HepG2 (cell line): ENCODE measurements around the gene GAS2L2. TPM values are rescaled to one million over a fixed set of nuclear protein-coding genes. Genes with fewer than 3 reads are reported as not detected.

ENCODE experiments used
- ATAC-seq: fragments of 200-7000 bp; cut with Tn5 transposase; 3 replicates; pipeline ENCODE4 v1.9.1; 2020; ENCODE audit warnings: mild to moderate bottlenecking, moderate library complexity
- BruUV-seq: library from RNA; stranded (reverse); fragments of 400-500 nt; replicated peaks from 2 replicates; lab custom pipeline; 2021; lab: Mats Ljungman, UMichigan
- CTCF ChIA-PET: fragments of 300-600 bp; formaldehyde crosslinking; extraction: SDS; loops from one replicate; lab custom pipeline; 2021; ENCODE audit warnings: low total read pairs, inconsistent platforms, low intra/inter-chr PET ratio; lab: Yijun Ruan, JAX
- POLR2A ChIA-PET: fragments of 350-600 bp; sonication (Branson Sonifier 250); formaldehyde crosslinking; loops from one replicate; lab custom pipeline; 2020; ENCODE audit warnings: antibody characterized with exemption, inconsistent platforms; lab: Yijun Ruan, JAX
- DNase-seq: peaks from one replicate; pipeline ENCODE4 v3.0.0-alpha.2; 2015; ENCODE audit warnings: low spot score
- FAIRE-seq: peaks from 3 replicates; lab custom pipeline; 2011; peaks lifted over from hg19 to GRCh38; lab: Jason Lieb, UNC
- H2AFZ ChIP-seq: one replicate; pipeline ENCODE4 v1.6.1; 2011; ENCODE audit warnings: low read length, inconsistent platforms
- H3K27ac ChIP-seq: fragments of 300-600 bp; 3 replicates; pipeline ENCODE4 v1.8.0; 2011; ENCODE audit warnings: mixed run types, mild to moderate bottlenecking, mixed read lengths, low read length, inconsistent platforms; ENCODE audit not compliant: insufficient read depth; ENCODE audit errors: extremely low read length
- H3K27me3 ChIP-seq, 2 experiments: fragments of 200-600 bp in 1 of 2; 2 replicates in 1 of 2; 3 replicates in 1 of 2; pipeline versions ENCODE4 v1.6.0 to v1.8.0; 2011; ENCODE audit warnings: low read length in 2 of 2, mild to moderate bottlenecking in 2 of 2, moderate library complexity in 2 of 2, inconsistent platforms in 1 of 2; ENCODE audit not compliant: insufficient read depth in 2 of 2, control insufficient read depth in 1 of 2
- H3K36me3 ChIP-seq, 2 experiments: fragments of 200-600 bp in 1 of 2; replicated peaks in 1 of 2; 2 replicates in 1 of 2; 3 replicates in 1 of 2; pipeline versions ENCODE4 v1.5.1 to v1.8.0; 2011; ENCODE audit warnings: low read length in 2 of 2, inconsistent platforms in 1 of 2; ENCODE audit not compliant: insufficient read depth in 2 of 2, control insufficient read depth in 1 of 2
- H3K4me1 ChIP-seq: 2 replicates; pipeline ENCODE4 v1.5.1; 2012; ENCODE audit warnings: low read length, inconsistent platforms; ENCODE audit not compliant: insufficient read depth
- H3K4me2 ChIP-seq: 2 replicates; pipeline ENCODE4 v1.6.0; 2011; ENCODE audit warnings: low read depth, low read length, inconsistent platforms
- H3K4me3 ChIP-seq, 3 experiments: fragments of 200-600 bp in 1 of 3; sonication (generic), shearing (Covaris generic) in 1 of 3; replicated peaks in 1 of 3; 2 replicates each; pipeline ENCODE4 v1.5.1; 2011 to 2016; ENCODE audit warnings: low read length in 3 of 3, inconsistent platforms in 2 of 3, low read depth in 2 of 3, mild to moderate bottlenecking in 2 of 3, control low read depth in 1 of 3, mixed read lengths in 1 of 3; ENCODE audit not compliant: insufficient read depth in 1 of 3
- H3K79me2 ChIP-seq: one replicate; pipeline ENCODE4 v1.6.1; 2011; ENCODE audit warnings: low read length, inconsistent platforms; ENCODE audit not compliant: insufficient read depth
- H3K9ac ChIP-seq: 2 replicates; pipeline ENCODE4 v1.6.0; 2011; ENCODE audit warnings: mild to moderate bottlenecking, low read depth, low read length, inconsistent platforms; ENCODE audit not compliant: insufficient read depth
- H3K9me3 ChIP-seq: 2 replicates; pipeline ENCODE4 v1.5.1; 2012; ENCODE audit warnings: mild to moderate bottlenecking, low read length
- H4K20me1 ChIP-seq: 2 replicates; pipeline ENCODE4 v1.6.0; 2011; ENCODE audit warnings: inconsistent platforms, mild to moderate bottlenecking, low read length, moderate library complexity; ENCODE audit not compliant: insufficient read depth
- AGO1 ChIP-seq: fragments of 200-400 bp; formaldehyde crosslinking; IDR thresholded peaks from 2 replicates; pipeline ENCODE4 v1.6.1; 2017; ENCODE audit warnings: mild to moderate bottlenecking, low read depth, low read length, moderate library complexity; ENCODE audit not compliant: poor library complexity, severe bottlenecking
- FOXA1 ChIP-seq, 2 experiments: fragments of 450-650 bp in 1 of 2; sonication (generic) in 1 of 2; formaldehyde crosslinking in 1 of 2; IDR thresholded peaks; 2 replicates each; pipeline versions ENCODE4 v1.4.0 to v1.6.1; 2016 to 2020; ENCODE audit warnings: missing genetic modification reagents in 1 of 2
- GPN1 ChIP-seq: sonication (generic); formaldehyde crosslinking; IDR thresholded peaks from 2 replicates; pipeline ENCODE4 v1.5.1; 2020; ENCODE audit warnings: missing genetic modification reagents, borderline replicate concordance
- HES4 ChIP-seq: sonication (generic); formaldehyde crosslinking; IDR thresholded peaks from 2 replicates; pipeline ENCODE4 v1.9.0; 2021; ENCODE audit warnings: mild to moderate bottlenecking, missing genetic modification reagents, borderline replicate concordance
- LCORL ChIP-seq, 2 experiments: fragments of 450-650 bp in 1 of 2; sonication (generic) in 1 of 2; formaldehyde crosslinking in 1 of 2; IDR thresholded peaks; 2 replicates each; pipeline versions ENCODE4 v1.5.0 to v1.6.1; 2017 to 2020; ENCODE audit warnings: antibody characterized with exemption in 1 of 2, missing genetic modification reagents in 1 of 2
- POLR2A ChIP-seq, 2 experiments: IDR thresholded peaks; 2 replicates each; pipeline ENCODE4 v1.6.1; 2011; ENCODE audit warnings: low read depth in 2 of 2, low read length in 2 of 2, mild to moderate bottlenecking in 1 of 2, moderate library complexity in 1 of 2; ENCODE audit not compliant: insufficient read depth in 1 of 2
- SETDB1 ChIP-seq: sonication (generic); formaldehyde crosslinking; IDR thresholded peaks from 2 replicates; pipeline ENCODE4 v1.5.1; 2020; ENCODE audit warnings: missing genetic modification reagents, mild to moderate bottlenecking, borderline replicate concordance
- ZNF282 ChIP-seq: fragments of 450-650 bp; IDR thresholded peaks from 2 replicates; pipeline ENCODE4 v1.6.1; 2018; ENCODE audit not compliant: partially characterized antibody
- ZNF510 ChIP-seq: sonication (generic); formaldehyde crosslinking; IDR thresholded peaks from 2 replicates; pipeline ENCODE4 v1.4.0; 2020; ENCODE audit warnings: low read depth, mild to moderate bottlenecking, missing genetic modification reagents
- ZNF546 ChIP-seq: sonication (generic); formaldehyde crosslinking; conservative IDR thresholded peaks from 2 replicates; pipeline ENCODE4 v1.8.1; 2023; ENCODE audit warnings: mild to moderate bottlenecking, missing genetic modification reagents
- ZNF567 ChIP-seq: sonication (generic); formaldehyde crosslinking; IDR thresholded peaks from 2 replicates; pipeline ENCODE4 v1.8.1; 2023; ENCODE audit warnings: mild to moderate bottlenecking, missing genetic modification reagents, borderline replicate concordance
- WGBS: methylation state at CpG from one replicate; pipeline ENCODE4 v1.1.6; 2017; ENCODE audit warnings: low lambda C conversion rate; 5-methylcytosine and 5-hydroxymethylcytosine counted together
- in situ Hi-C: cut with HindIII; loops from 2 replicates; pipeline ENCODE4 v1.10.0; 2017; ENCODE audit warnings: low pct_unique_long_range_greater_than_20kb; ENCODE audit not compliant: extremely low pct_ligation_motif_present
- intact Hi-C: fragments of 100-400 bp; cut with micrococcal nuclease; formaldehyde crosslinking; loops from one replicate; pipeline ENCODE4 v1.10.0; 2022; ENCODE audit not compliant: unreplicated experiment
- polyA plus RNA-seq, 8 experiments: library from polyadenylated mRNA; depleted of rRNA in 3 of 8; stranded (reverse) in 7 of 8; unstranded in 1 of 8; fragments of >200 nt; fragmentation: Illumina TruSeq in 4 of 8; extraction: Trizol in 4 of 8; gene quantifications; 2 replicates each; pipeline versions ENCODE4 v1.2.1 to v1.2.3, GENCODE V29; 2011 to 2016; ENCODE audit warnings: low read depth in 4 of 8, missing spikeins in 1 of 8, mixed read lengths in 1 of 8; ENCODE audit not compliant: insufficient read depth in 1 of 8
- total RNA-seq, 5 experiments: library from RNA; depleted of rRNA; stranded (reverse); fragments of >200 nt; fragmentation: Illumina TruSeq; extraction: Trizol; gene quantifications; 2 replicates each; pipeline ENCODE4 v1.2.3, GENCODE V29; 2016; ENCODE audit warnings: low read depth in 1 of 5
- TF ChIP-seq, protein P1 (sequence below): sonication (generic); formaldehyde crosslinking; IDR thresholded peaks from 2 replicates; pipeline ENCODE4 v1.4.0; 2020; ENCODE audit warnings: missing genetic modification reagents, mild to moderate bottlenecking, borderline replicate concordance
- TF ChIP-seq, protein P2 (sequence below): sonication (generic); formaldehyde crosslinking; IDR thresholded peaks from one replicate; pipeline ENCODE4 v1.5.1; 2020; ENCODE audit warnings: mild to moderate bottlenecking, missing genetic modification reagents; ENCODE audit errors: not compliant biosample characterization
- TF ChIP-seq, protein P3 (sequence below): sonication (generic); formaldehyde crosslinking; IDR thresholded peaks from 2 replicates; pipeline ENCODE4 v1.8.0; 2022; ENCODE audit warnings: mild to moderate bottlenecking, missing genetic modification reagents; ENCODE audit not compliant: insufficient replicate concordance

GAS2L2 gene
- total and polyA plus RNA-seq, 2 of the 13 experiments (the other 11 are each of a cell fraction or from before 2014, with no cell fraction given) = not detected

DNA sequence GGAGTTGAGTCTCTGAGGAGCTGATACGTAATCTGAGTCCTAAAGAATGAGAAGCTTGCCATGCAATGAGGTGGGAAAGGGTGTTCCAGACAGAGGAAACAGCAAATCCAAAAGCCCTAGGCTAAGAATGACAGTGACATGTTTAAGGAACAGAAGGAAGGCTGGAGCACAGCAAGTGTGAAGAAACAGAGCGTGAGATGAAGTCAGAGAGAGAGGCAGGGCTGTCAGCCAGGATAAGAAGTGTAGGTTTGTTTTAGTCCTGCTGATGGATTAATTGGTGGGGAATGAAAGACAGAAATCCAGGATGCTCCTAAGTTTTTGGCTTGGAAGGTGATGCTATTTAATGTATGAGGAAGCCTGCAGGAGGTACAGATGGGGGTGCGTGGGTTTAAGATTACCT, 27.9 kb upstream of the GAS2L2 start:
- Histone ChIP-seq H3K4me2 (no peak overlapping the region), H3K79me2 (no peaks in the 10 kb centered on the region), H4K20me1 (no peaks in the 10 kb centered on the region), H3K27me3 (peaks cover 0 to 35% of the 10 kb centered on the region in 2 experiments; a peak in 4 of 5 replicates), H3K4me1 (peaks cover 14% of the 10 kb centered on the region), H3K4me3 (no peak overlapping the region), H3K36me3 (no peaks in the 10 kb centered on the region), H3K9me3 (no peaks in the 10 kb centered on the region), H3K27ac (no peak overlapping the region), H2AFZ (no peak overlapping the region), H3K9ac (no peak overlapping the region)
- POLR2A ChIA-PET = no interaction called here
- CTCF ChIA-PET = no interaction called here
- in situ Hi-C loops = no loop called here
- FAIRE-seq (no peak), DNase-seq (no peak), ATAC-seq (no peak)
- WGBS = 17% methylated on average over 3 of the region's 3 CpGs
- intact Hi-C loops = no loop called here
- no TSS peak for BruUV-seq
- TF ChIP-seq POLR2A (IDR thresholded peaks at IDR 0.05; ENCODE audit: insufficient read depth in 1 of 2, low read depth in 2 of 2, low read length in 2 of 2) = no peak
- no peak for TF ChIP-seq GPN1
- TF ChIP-seq, protein P1, sequence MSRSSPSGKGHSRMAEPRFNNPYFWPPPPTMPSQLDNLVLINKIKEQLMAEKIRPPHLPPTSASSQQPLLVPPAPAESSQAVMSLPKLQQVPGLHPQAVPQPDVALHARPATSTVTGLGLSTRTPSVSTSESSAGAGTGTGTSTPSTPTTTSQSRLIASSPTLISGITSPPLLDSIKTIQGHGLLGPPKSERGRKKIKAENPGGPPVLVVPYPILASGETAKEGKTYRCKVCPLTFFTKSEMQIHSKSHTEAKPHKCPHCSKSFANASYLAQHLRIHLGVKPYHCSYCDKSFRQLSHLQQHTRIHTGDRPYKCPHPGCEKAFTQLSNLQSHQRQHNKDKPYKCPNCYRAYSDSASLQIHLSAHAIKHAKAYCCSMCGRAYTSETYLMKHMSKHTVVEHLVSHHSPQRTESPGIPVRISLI (CRISPR knock-in tag) = no peak
- TF ChIP-seq AGO1 = no peak
- no peak for TF ChIP-seq ZNF282
- no peak for TF ChIP-seq SETDB1
- TF ChIP-seq HES4 = no peak
- no peak for TF ChIP-seq LCORL (IDR thresholded peaks at IDR 0.05)
- TF ChIP-seq LCORL (CRISPR knock-in tag; IDR thresholded peaks at IDR 0.05) = no peak
- TF ChIP-seq, protein P2, sequence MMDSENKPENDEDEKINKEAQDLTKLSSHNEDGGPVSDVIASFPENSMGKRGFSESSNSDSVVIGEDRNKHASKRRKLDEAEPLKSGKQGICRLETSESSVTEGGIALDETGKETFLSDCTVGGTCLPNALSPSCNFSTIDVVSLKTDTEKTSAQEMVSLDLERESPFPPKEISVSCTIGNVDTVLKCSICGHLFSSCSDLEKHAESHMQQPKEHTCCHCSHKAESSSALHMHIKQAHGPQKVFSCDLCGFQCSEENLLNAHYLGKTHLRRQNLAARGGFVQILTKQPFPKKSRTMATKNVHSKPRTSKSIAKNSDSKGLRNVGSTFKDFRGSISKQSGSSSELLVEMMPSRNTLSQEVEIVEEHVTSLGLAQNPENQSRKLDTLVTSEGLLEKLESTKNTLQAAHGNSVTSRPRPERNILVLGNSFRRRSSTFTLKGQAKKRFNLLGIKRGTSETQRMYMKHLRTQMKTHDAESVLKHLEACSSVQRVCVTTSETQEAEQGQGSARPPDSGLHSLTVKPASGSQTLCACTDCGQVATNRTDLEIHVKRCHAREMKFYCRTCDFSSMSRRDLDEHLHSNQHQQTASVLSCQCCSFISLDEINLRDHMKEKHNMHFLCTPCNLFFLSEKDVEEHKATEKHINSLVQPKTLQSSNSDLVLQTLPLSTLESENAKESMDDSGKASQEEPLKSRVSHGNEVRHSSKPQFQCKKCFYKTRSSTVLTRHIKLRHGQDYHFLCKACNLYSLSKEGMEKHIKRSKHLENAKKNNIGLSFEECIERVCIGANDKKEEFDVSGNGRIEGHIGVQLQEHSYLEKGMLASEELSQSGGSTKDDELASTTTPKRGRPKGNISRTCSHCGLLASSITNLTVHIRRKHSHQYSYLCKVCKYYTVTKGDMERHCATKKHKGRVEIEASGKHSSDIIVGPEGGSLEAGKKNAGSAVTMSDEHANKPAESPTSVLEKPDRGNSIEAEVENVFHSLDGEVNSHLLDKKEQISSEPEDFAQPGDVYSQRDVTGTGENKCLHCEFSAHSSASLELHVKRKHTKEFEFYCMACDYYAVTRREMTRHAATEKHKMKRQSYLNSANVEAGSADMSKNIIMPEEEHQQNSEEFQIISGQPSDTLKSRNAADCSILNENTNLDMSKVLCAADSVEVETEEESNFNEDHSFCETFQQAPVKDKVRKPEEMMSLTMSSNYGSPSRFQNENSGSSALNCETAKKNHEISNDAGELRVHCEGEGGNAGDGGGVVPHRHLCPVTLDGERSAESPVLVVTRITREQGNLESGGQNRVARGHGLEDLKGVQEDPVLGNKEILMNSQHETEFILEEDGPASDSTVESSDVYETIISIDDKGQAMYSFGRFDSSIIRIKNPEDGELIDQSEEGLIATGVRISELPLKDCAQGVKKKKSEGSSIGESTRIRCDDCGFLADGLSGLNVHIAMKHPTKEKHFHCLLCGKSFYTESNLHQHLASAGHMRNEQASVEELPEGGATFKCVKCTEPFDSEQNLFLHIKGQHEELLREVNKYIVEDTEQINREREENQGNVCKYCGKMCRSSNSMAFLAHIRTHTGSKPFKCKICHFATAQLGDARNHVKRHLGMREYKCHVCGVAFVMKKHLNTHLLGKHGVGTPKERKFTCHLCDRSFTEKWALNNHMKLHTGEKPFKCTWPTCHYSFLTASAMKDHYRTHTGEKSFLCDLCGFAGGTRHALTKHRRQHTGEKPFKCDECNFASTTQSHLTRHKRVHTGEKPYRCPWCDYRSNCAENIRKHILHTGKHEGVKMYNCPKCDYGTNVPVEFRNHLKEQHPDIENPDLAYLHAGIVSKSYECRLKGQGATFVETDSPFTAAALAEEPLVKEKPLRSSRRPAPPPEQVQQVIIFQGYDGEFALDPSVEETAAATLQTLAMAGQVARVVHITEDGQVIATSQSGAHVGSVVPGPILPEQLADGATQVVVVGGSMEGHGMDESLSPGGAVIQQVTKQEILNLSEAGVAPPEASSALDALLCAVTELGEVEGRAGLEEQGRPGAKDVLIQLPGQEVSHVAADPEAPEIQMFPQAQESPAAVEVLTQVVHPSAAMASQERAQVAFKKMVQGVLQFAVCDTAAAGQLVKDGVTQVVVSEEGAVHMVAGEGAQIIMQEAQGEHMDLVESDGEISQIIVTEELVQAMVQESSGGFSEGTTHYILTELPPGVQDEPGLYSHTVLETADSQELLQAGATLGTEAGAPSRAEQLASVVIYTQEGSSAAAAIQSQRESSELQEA (CRISPR knock-in tag) = no peak
- TF ChIP-seq ZNF546 (CRISPR knock-in tag) = no peak
- TF ChIP-seq ZNF567 (CRISPR knock-in tag) = no peak
- TF ChIP-seq, protein P3, sequence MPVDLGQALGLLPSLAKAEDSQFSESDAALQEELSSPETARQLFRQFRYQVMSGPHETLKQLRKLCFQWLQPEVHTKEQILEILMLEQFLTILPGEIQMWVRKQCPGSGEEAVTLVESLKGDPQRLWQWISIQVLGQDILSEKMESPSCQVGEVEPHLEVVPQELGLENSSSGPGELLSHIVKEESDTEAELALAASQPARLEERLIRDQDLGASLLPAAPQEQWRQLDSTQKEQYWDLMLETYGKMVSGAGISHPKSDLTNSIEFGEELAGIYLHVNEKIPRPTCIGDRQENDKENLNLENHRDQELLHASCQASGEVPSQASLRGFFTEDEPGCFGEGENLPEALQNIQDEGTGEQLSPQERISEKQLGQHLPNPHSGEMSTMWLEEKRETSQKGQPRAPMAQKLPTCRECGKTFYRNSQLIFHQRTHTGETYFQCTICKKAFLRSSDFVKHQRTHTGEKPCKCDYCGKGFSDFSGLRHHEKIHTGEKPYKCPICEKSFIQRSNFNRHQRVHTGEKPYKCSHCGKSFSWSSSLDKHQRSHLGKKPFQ (CRISPR knock-in tag) = no peak
- TF ChIP-seq ZNF510 (CRISPR knock-in tag) = no peak
- TF ChIP-seq FOXA1 (IDR thresholded peaks at IDR 0.05) = no peak
- no peak for TF ChIP-seq FOXA1 (CRISPR knock-in tag; IDR thresholded peaks at IDR 0.05)
- TF ChIP-seq, all 625 proteins: peak for 0
